ENCODE data around the gene PAQR8. TPM values are rescaled to one million over a fixed set of nuclear protein-coding genes. Genes with fewer than 3 reads are reported as not detected.

PAQR8 gene
- total and polyA plus RNA-seq, 2 experiments from 2014 or later, result 20.8 to 36.9 TPM

- no peak overlapping the region for H2AFZ ChIP-seq
- peaks cover 41% of the 10 kb centered on the region for H3K4me1 ChIP-seq (ENCODE audit: insufficient read depth)
- no peaks in the 10 kb centered on the region for H3K9me3 ChIP-seq (ENCODE audit: low read depth)
- no peaks in the 10 kb centered on the region for H3K79me2 ChIP-seq
- no peak for DNase-seq (ENCODE audit: low spot score)
- no peak overlapping the region for H3K4me3 ChIP-seq
- H4K20me1 ChIP-seq (ENCODE audit: insufficient read depth, poor library complexity, severe bottlenecking), result no peaks in the 10 kb centered on the region
- H3K36me3 ChIP-seq (replicated peaks; ENCODE audit: insufficient read depth, low read depth), result no peaks in the 10 kb centered on the region
- H3K27me3 ChIP-seq, result no peaks in the 10 kb centered on the region
- TF ChIP-seq EZH2 (IDR thresholded peaks at IDR 0.05; ENCODE audit: borderline replicate concordance), result no peak
- TF ChIP-seq CTCF (IDR thresholded peaks at IDR 0.05; ENCODE audit: poor library complexity), result no peak
- no peak for TF ChIP-seq EZH2phosphoT487 (IDR thresholded peaks at IDR 0.05; ENCODE audit: low read depth, severe bottlenecking, unreplicated experiment)
- peak overlapping the region; percentile 59 for H3K4me2 ChIP-seq
- WGBS (ENCODE audit: low lambda C conversion rate, missing lambda C conversion rate), result 91% methylated on average over 3 of the region's 3 CpGs
- no peaks in the 10 kb centered on the region for H3K9me2 ChIP-seq (replicated peaks; ENCODE audit: insufficient read depth)
- peak overlapping the region; percentile 97 for H3K27ac ChIP-seq
These were observed 35.2 kb upstream of the PAQR8 start for GRCh38 chr6:52326540-52327364.

- Histone ChIP-seq H3K27ac (peak overlapping the region; percentile 97), H3K4me1 (ENCODE audit: insufficient read depth) (peaks cover 49% of the 10 kb centered on the region), H3K4me3 (no peak overlapping the region), H3K36me3 (replicated peaks; ENCODE audit: insufficient read depth, low read depth) (no peaks in the 10 kb centered on the region), H2AFZ (no peak overlapping the region), H3K27me3 (no peaks in the 10 kb centered on the region), H4K20me1 (ENCODE audit: insufficient read depth, poor library complexity, severe bottlenecking) (no peaks in the 10 kb centered on the region), H3K4me2 (peak overlapping the region; percentile 65), H3K79me2 (no peaks in the 10 kb centered on the region), H3K9me3 (ENCODE audit: low read depth) (no peaks in the 10 kb centered on the region), H3K9me2 (replicated peaks; ENCODE audit: insufficient read depth) (no peaks in the 10 kb centered on the region)
- 35% methylated on average over 2 of the region's 2 CpGs for WGBS (ENCODE audit: low lambda C conversion rate, missing lambda C conversion rate)
- peak; percentile 32 for DNase-seq (ENCODE audit: low spot score)
- no peak for TF ChIP-seq CTCF (IDR thresholded peaks at IDR 0.05; ENCODE audit: poor library complexity)
- no peak for TF ChIP-seq EZH2 (IDR thresholded peaks at IDR 0.05; ENCODE audit: borderline replicate concordance)
- no peak for TF ChIP-seq EZH2phosphoT487 (IDR thresholded peaks at IDR 0.05; ENCODE audit: low read depth, severe bottlenecking, unreplicated experiment)
These were observed 33.7 kb upstream of the PAQR8 start for GRCh38 chr6:52328303-52328662.

GRCh38 chr6:52328729-52329128 lies 33.2 kb upstream of the PAQR8 start:
- peak overlapping the region; percentile 65 for H3K4me2 ChIP-seq
- 44% methylated on average over 2 of the region's 2 CpGs for WGBS (ENCODE audit: low lambda C conversion rate, missing lambda C conversion rate)
- no peaks in the 10 kb centered on the region for H3K27me3 ChIP-seq
- no peak for DNase-seq (ENCODE audit: low spot score)
- H3K9me2 ChIP-seq (replicated peaks; ENCODE audit: insufficient read depth), result no peaks in the 10 kb centered on the region
- TF ChIP-seq EZH2 (IDR thresholded peaks at IDR 0.05; ENCODE audit: borderline replicate concordance) (no peak), EZH2phosphoT487 (IDR thresholded peaks at IDR 0.05; ENCODE audit: low read depth, severe bottlenecking, unreplicated experiment) (no peak), CTCF (IDR thresholded peaks at IDR 0.05; ENCODE audit: poor library complexity) (no peak)
- H3K4me3 ChIP-seq, result no peak overlapping the region
- no peaks in the 10 kb centered on the region for H3K9me3 ChIP-seq (ENCODE audit: low read depth)
- no peaks in the 10 kb centered on the region for H3K79me2 ChIP-seq
- peaks cover 53% of the 10 kb centered on the region for H3K4me1 ChIP-seq (ENCODE audit: insufficient read depth)
- no peaks in the 10 kb centered on the region for H3K36me3 ChIP-seq (replicated peaks; ENCODE audit: insufficient read depth, low read depth)
- no peaks in the 10 kb centered on the region for H4K20me1 ChIP-seq (ENCODE audit: insufficient read depth, poor library complexity, severe bottlenecking)
- H3K27ac ChIP-seq, result peak overlapping the region; percentile 97
- no peak overlapping the region for H2AFZ ChIP-seq
